H9 (cell line): ENCODE data around the gene TADA3. TPM values are rescaled to one million over a fixed set of nuclear protein-coding genes. Genes with fewer than 3 reads are reported as not detected.

Experiments used
- DNase-seq: peaks from one replicate; pipeline ENCODE4 v3.0.0-alpha.2; 2017
- H2AFZ ChIP-seq: one replicate; pipeline ENCODE4 v1.6.1; 2013; ENCODE audit warnings: mild to moderate bottlenecking, low read length, control low read depth, moderate library complexity
- H2AK5ac ChIP-seq: 2 replicates; pipeline ENCODE4 v1.6.1; 2013; ENCODE audit warnings: low read length, control low read depth, mixed read lengths; ENCODE audit not compliant: insufficient read length
- H2BK120ac ChIP-seq: one replicate; pipeline ENCODE4 v1.6.1; 2013; ENCODE audit warnings: low read depth, mild to moderate bottlenecking, low read length, control low read depth, inconsistent platforms; ENCODE audit not compliant: poor library complexity, severe bottlenecking
- H2BK12ac ChIP-seq: 2 replicates; pipeline ENCODE4 v1.6.1; 2013; ENCODE audit warnings: low read length, control low read depth, mixed read lengths, low read depth; ENCODE audit not compliant: insufficient read length
- H2BK15ac ChIP-seq: 2 replicates; pipeline ENCODE4 v1.6.1; 2013; ENCODE audit warnings: low read depth, low read length, control low read depth
- H2BK20ac ChIP-seq: one replicate; pipeline ENCODE4 v1.6.1; 2013; ENCODE audit warnings: low read depth, mild to moderate bottlenecking, low read length, control low read depth, inconsistent platforms; ENCODE audit not compliant: poor library complexity, severe bottlenecking
- H2BK5ac ChIP-seq: 2 replicates; pipeline ENCODE4 v1.6.1; 2013; ENCODE audit warnings: low read length, control low read depth, mixed read lengths; ENCODE audit not compliant: insufficient read length
- H3K14ac ChIP-seq: 2 replicates; pipeline ENCODE4 v1.6.1; 2013; ENCODE audit warnings: low read length, control low read depth; ENCODE audit not compliant: insufficient read depth
- H3K18ac ChIP-seq: 2 replicates; pipeline ENCODE4 v1.6.1; 2013; ENCODE audit warnings: low read depth, mild to moderate bottlenecking, mixed read lengths, low read length, control low read depth; ENCODE audit not compliant: insufficient read length
- H3K23ac ChIP-seq: 2 replicates; pipeline ENCODE4 v1.6.1; 2013; ENCODE audit warnings: low read length, control low read depth, mixed read lengths, low read depth; ENCODE audit not compliant: insufficient read length
- H3K23me2 ChIP-seq: 2 replicates; pipeline ENCODE4 v1.6.1; 2013; ENCODE audit warnings: low read depth, mild to moderate bottlenecking, mixed read lengths, low read length, control low read depth; ENCODE audit not compliant: insufficient read length, poor library complexity, severe bottlenecking
- H3K27ac ChIP-seq: 2 replicates; pipeline ENCODE4 v1.5.1; 2013; ENCODE audit warnings: low read length, control low read depth, mixed read lengths, low read depth; ENCODE audit not compliant: insufficient read length
- H3K27me3 ChIP-seq: 2 replicates; pipeline ENCODE4 v1.6.1; 2013; ENCODE audit warnings: low read length, control low read depth, inconsistent platforms; ENCODE audit not compliant: insufficient read depth
- H3K4ac ChIP-seq: 2 replicates; pipeline ENCODE4 v1.6.1; 2013; ENCODE audit warnings: low read depth, mild to moderate bottlenecking, control low read depth, inconsistent platforms, low read length, moderate library complexity
- H3K4me1 ChIP-seq: 2 replicates; pipeline ENCODE4 v1.6.1; 2013; ENCODE audit warnings: low read length, control low read depth, inconsistent platforms; ENCODE audit not compliant: insufficient read depth
- H3K4me2 ChIP-seq: 2 replicates; pipeline ENCODE4 v1.6.1; 2013; ENCODE audit warnings: low read length, control low read depth, mixed read lengths; ENCODE audit not compliant: insufficient read length, insufficient read depth
- H3K56ac ChIP-seq: 2 replicates; pipeline ENCODE4 v1.6.1; 2013; ENCODE audit warnings: low read depth, mild to moderate bottlenecking, mixed read lengths, low read length, control low read depth; ENCODE audit not compliant: insufficient read length
- H3K79me1 ChIP-seq: 2 replicates; pipeline ENCODE4 v1.6.1; 2013; ENCODE audit warnings: low read depth, mild to moderate bottlenecking, moderate library complexity, low read length, control low read depth, inconsistent platforms; ENCODE audit not compliant: insufficient read depth, poor library complexity, severe bottlenecking
- H3K79me2 ChIP-seq: 2 replicates; pipeline ENCODE4 v1.6.1; 2013; ENCODE audit warnings: low read length, control low read depth, inconsistent platforms; ENCODE audit not compliant: insufficient read depth
- H3K9ac ChIP-seq: 2 replicates; pipeline ENCODE4 v1.6.1; 2013; ENCODE audit warnings: low read length, control low read depth, mixed read lengths; ENCODE audit not compliant: insufficient read length; ENCODE audit errors: extremely low read depth
- H3K9me3 ChIP-seq: one replicate; pipeline ENCODE4 v1.6.1; 2013; ENCODE audit warnings: low read depth, low read length, inconsistent platforms; ENCODE audit not compliant: control insufficient read depth
- H3T11ph ChIP-seq: one replicate; pipeline ENCODE4 v1.6.1; 2013; ENCODE audit warnings: mild to moderate bottlenecking, low read length, control low read depth, inconsistent platforms
- H4K20me1 ChIP-seq: one replicate; pipeline ENCODE4 v1.6.1; 2013; ENCODE audit not compliant: control insufficient read depth, insufficient read length, insufficient read depth
- H4K5ac ChIP-seq: 2 replicates; pipeline ENCODE4 v1.6.1; 2013; ENCODE audit warnings: low read depth, mild to moderate bottlenecking, mixed read lengths, low read length, control low read depth; ENCODE audit not compliant: insufficient read length
- H4K8ac ChIP-seq: replicated peaks from 2 replicates; pipeline ENCODE4 v1.6.1; 2013; ENCODE audit warnings: low read length, control low read depth, mixed read lengths, low read depth; ENCODE audit not compliant: insufficient read length
- H4K91ac ChIP-seq: 2 replicates; pipeline ENCODE4 v1.6.1; 2013; ENCODE audit warnings: low read depth, mild to moderate bottlenecking, moderate library complexity, mixed read lengths, low read length, control low read depth; ENCODE audit not compliant: insufficient read length
- H3K27ac Mint-ChIP-seq, 3 experiments: 2 replicates in 2 of 3; 3 replicates in 1 of 3; pipeline ENCODE4 v1.8.0; 2020 to 2021; ENCODE audit warnings: mixed read lengths in 3 of 3, mild to moderate bottlenecking in 1 of 3, moderate library complexity in 1 of 3
- H3K27me3 Mint-ChIP-seq: 2 replicates; pipeline ENCODE4 v1.8.0; 2021; ENCODE audit warnings: low read depth, mild to moderate bottlenecking, moderate library complexity, mixed read lengths
- H3K36me3 Mint-ChIP-seq, 3 experiments: 2 replicates in 2 of 3; 3 replicates in 1 of 3; pipeline ENCODE4 v1.8.0; 2020 to 2021; ENCODE audit warnings: low read depth in 3 of 3, mixed read lengths in 3 of 3; ENCODE audit not compliant: insufficient read depth in 1 of 3
- H3K4me1 Mint-ChIP-seq, 2 experiments: 2 replicates each; pipeline ENCODE4 v1.8.0; 2020; ENCODE audit warnings: mixed read lengths in 2 of 2
- H3K4me3 Mint-ChIP-seq, 2 experiments: 2 replicates in 1 of 2; 3 replicates in 1 of 2; pipeline ENCODE4 v1.8.0; 2020 to 2021; ENCODE audit warnings: mild to moderate bottlenecking in 2 of 2, mixed read lengths in 2 of 2, moderate library complexity in 1 of 2
- H3K9me3 Mint-ChIP-seq, 2 experiments: 2 replicates in 1 of 2; 3 replicates in 1 of 2; pipeline ENCODE4 v1.8.0; 2020; ENCODE audit warnings: mild to moderate bottlenecking in 2 of 2, mixed read lengths in 2 of 2, moderate library complexity in 1 of 2
- CTCF ChIP-seq: fragments of 200-600 bp; sonication (generic); conservative IDR thresholded peaks from 3 replicates; pipeline ENCODE4 v1.8.0; 2021; ENCODE audit warnings: antibody characterized with exemption, mild to moderate bottlenecking
- WGBS: extraction: QIAGEN DNeasy Blood & Tissue Kit; methylation state at CpG from one replicate; pipeline ENCODE4 v1.1.7; 2013; ENCODE audit warnings: missing lambda C conversion rate, low lambda C conversion rate, mixed read lengths; ENCODE audit not compliant: insufficient read length; ENCODE audit errors: extremely low coverage; 5-methylcytosine and 5-hydroxymethylcytosine counted together
- total RNA-seq: library from RNA; stranded (reverse); gene quantifications from 2 replicates; pipeline ENCODE4 v1.2.1, GENCODE V29; 2021

Gene TADA3
- total RNA-seq, 1 experiment from 2014 or later, result 49.8 TPM

GRCh38 chr3:9797196-9797945 lies 5.1 kb upstream of the TADA3 start:
- peaks cover 43 to 70% (median 56%) of the 10 kb centered on the region in 3 experiments; a peak in 6 of 7 replicates for H3K36me3 Mint-ChIP-seq
- H3K9me3 ChIP-seq, result no peaks in the 10 kb centered on the region
- no peak overlapping the region for H2BK5ac ChIP-seq
- TF ChIP-seq CTCF, result no peak
- no peak overlapping the region for H2AFZ ChIP-seq
- no peaks in the 10 kb centered on the region; the same call in 1 of the 2 replicates for H3K27me3 ChIP-seq
- no peak overlapping the region for H4K5ac ChIP-seq
- H3K27me3 Mint-ChIP-seq, result peaks cover 1% of the 10 kb centered on the region; the same call in 1 of the 2 replicates
- H3K9me3 Mint-ChIP-seq, result no peaks in the 10 kb centered on the region
- H2AK5ac ChIP-seq, result no peak overlapping the region
- no peak overlapping the region for H3T11ph ChIP-seq
- no peak overlapping the region for H3K23ac ChIP-seq
- no peaks in the 10 kb centered on the region for H3K79me1 ChIP-seq
- no CpG with 5 or more reads among the region's 12 CpGs for WGBS
- no peak overlapping the region for H2BK15ac ChIP-seq
- peak overlapping the region in 1 of 3 experiments; percentile 33; a peak in 2 of 7 replicates for H3K27ac Mint-ChIP-seq
- DNase-seq, result no peak
- no peak overlapping the region for H2BK120ac ChIP-seq
- H3K4ac ChIP-seq, result no peak overlapping the region
- peaks cover 5% of the 10 kb centered on the region; the same call in 1 of the 2 replicates for H3K79me2 ChIP-seq
- H3K14ac ChIP-seq, result no peak overlapping the region
- no peaks in the 10 kb centered on the region for H4K20me1 ChIP-seq
- H3K27ac ChIP-seq, result no peak overlapping the region
- peaks cover 6% of the 10 kb centered on the region for H3K23me2 ChIP-seq
- H3K4me2 ChIP-seq, result no peak overlapping the region
- no peaks in the 10 kb centered on the region for H3K4me1 ChIP-seq
- H4K91ac ChIP-seq, result no peak overlapping the region
- no peak overlapping the region for H4K8ac ChIP-seq
- no peak overlapping the region for H2BK12ac ChIP-seq
- no peak overlapping the region for H3K18ac ChIP-seq
- H3K9ac ChIP-seq, result no peak overlapping the region
- H3K56ac ChIP-seq, result no peak overlapping the region
- H3K4me3 Mint-ChIP-seq, result no peak overlapping the region
- H3K4me1 Mint-ChIP-seq, result peaks cover 6 to 15% of the 10 kb centered on the region in 2 experiments
- H2BK20ac ChIP-seq, result no peak overlapping the region
